Adrenal gland (tissue), 5 donors: Measurements from ENCODE around the gene SLC29A3.

ENCODE experiments used
- CTCF ChIP-seq, 6 experiments: fragments of 450-650 bp in 4 of 6; fragments of 200-600 bp in 2 of 6; sonication (generic) in 1 of 6; IDR thresholded peaks; 1 replicate in 5 of 6; 2 replicates in 1 of 6; pipeline versions ENCODE4 v1.5.1 to v1.8.0; 2016 to 2021; ENCODE audit warnings: antibody characterized with exemption in 6 of 6, mild to moderate bottlenecking in 2 of 6, moderate library complexity in 1 of 6
- POLR2A ChIP-seq, 2 donors: fragments of 450-650 bp; IDR thresholded peaks; one replicate each; pipeline ENCODE4 v1.6.1; 2017; ENCODE audit warnings: antibody characterized with exemption in 2 of 2, mild to moderate bottlenecking in 2 of 2, moderate library complexity in 1 of 2
- donor health status: DM: no; HTN: no; CAD: no.

- TF ChIP-seq CTCF (IDR thresholded peaks at IDR 0.05) (no peak), POLR2A (IDR thresholded peaks at IDR 0.05) (no peak)
Observed at GRCh38 chr10:71369602-71370001, 50.5 kb downstream of the SLC29A3 start.
